Left lobe of liver (tissue), 2 donors: ENCODE results near the gene TBC1D30. TPM values are rescaled to one million over a fixed set of nuclear protein-coding genes. Genes with fewer than 3 reads are reported as not detected.
A peak's percentile ranks its signal among the peaks of the same experiment; 100 is the strongest.
"Not testable (repeated sequence)": the region's sequence is repeated elsewhere in the genome, so short reads cannot be mapped to it uniquely, and the experiment has no call there.

Experiments
- ATAC-seq: fragments of 200-7000 bp; cut with Tn5 transposase; one replicate; pipeline ENCODE4 v1.9.1; 2020; ENCODE audit warnings: mild to moderate bottlenecking, moderate library complexity
- DNase-seq: peaks from one replicate; pipeline ENCODE4 v3.0.0-alpha.2; 2020; ENCODE audit warnings: low spot score
- total RNA-seq: library from RNA; stranded (reverse); gene quantifications from one replicate; pipeline ENCODE4 v1.2.1, GENCODE V29; 2021
- donor health status: DM: no; HTN: no; CAD: no; lungs with moderate emphysema.
- donor health status: DM: no; HTN: yes; CAD: no.

Gene TBC1D30, protein sequence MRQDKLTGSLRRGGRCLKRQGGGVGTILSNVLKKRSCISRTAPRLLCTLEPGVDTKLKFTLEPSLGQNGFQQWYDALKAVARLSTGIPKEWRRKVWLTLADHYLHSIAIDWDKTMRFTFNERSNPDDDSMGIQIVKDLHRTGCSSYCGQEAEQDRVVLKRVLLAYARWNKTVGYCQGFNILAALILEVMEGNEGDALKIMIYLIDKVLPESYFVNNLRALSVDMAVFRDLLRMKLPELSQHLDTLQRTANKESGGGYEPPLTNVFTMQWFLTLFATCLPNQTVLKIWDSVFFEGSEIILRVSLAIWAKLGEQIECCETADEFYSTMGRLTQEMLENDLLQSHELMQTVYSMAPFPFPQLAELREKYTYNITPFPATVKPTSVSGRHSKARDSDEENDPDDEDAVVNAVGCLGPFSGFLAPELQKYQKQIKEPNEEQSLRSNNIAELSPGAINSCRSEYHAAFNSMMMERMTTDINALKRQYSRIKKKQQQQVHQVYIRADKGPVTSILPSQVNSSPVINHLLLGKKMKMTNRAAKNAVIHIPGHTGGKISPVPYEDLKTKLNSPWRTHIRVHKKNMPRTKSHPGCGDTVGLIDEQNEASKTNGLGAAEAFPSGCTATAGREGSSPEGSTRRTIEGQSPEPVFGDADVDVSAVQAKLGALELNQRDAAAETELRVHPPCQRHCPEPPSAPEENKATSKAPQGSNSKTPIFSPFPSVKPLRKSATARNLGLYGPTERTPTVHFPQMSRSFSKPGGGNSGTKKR
- total RNA-seq, result 2.1 TPM

- DNase-seq (no peak), ATAC-seq (peak; percentile 63)
Measured at GRCh38 chr12:64824500-64825142, at the start of gene TBC1D30. TSS of gene TBC1D30 (plus strand) at chr12:64824647. CDS start at chr12:64824880, 233 bp downstream.

DNA sequence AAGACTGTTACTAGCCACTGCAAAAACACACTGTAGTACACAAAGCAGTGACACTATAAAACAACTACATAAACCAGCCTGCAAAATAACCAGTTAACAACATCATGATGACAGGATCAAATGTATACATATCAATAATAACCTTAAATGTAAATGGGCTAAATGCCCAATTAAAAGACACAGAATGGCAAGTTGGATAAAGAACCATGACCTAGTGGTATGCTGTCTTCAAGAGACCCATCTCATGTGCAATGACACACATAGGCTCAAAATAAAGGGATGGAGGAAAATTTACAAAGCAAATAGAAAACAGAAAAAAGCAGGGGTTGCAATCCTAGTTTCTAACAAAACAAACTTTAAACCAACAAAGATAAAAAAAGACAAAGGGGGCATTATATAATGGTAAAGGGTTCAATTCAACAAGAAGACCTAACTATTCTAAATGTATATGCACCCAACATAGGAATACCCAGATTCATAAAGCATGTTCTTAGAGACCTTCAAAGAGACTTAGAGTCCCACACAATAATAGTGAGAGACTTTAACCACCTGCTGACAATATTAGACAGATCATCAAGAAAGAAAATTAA is 49.2 kb upstream of the TBC1D30 start:
- ATAC-seq, DNase-seq: not testable (repeated sequence)

DNA sequence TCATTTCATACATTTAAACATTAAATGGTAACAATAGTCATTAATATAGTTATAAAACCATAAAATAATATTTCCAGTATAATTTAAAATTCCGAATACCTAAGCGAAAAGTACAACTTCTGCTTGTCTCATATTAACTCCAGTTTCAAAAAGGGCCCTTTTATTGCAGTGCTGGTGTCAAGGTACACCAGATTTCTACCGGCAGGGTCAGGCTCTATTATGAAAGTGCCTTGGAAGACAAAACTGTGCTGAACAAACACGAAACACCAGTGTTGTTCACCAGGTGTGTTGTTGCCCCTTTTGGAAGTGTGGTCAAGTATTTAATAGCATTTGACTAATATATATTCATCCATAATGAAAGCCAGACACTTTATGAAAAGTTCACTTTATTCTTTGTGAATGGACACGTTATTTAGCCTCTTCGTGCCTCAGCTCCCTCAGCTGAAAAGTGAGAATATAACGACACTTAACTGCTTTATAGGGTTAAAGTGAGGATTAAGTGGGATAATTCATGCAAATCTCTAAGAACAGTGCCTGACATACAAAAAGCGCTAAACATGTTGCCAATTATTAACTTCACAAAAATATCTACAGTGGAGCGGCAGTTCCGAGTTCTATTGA is 45.0 kb upstream of the TBC1D30 start:
- DNase-seq (no peak), ATAC-seq (peak; percentile 23)

DNA sequence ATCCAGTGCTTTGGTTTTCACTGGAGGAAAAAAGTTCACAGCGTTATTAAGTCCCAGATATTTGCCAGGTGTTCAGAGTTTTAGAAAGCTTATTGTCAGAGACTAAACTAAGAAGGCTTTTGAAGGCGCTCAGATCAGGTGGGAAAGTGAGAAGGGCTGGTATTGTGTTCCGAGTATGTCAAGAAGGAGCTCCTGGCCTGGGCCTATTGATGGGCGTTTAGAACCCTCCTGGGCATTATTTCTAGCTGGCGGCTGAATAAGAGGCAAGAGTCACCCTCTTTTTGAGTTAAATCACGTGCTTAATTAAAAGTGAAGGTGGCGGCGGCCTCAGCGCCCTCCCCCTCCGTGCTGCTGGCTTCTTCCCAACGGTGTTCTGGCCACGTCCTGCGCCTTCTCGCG is 44.3 kb upstream of the TBC1D30 start:
- no peak for DNase-seq
- no peak for ATAC-seq

DNA sequence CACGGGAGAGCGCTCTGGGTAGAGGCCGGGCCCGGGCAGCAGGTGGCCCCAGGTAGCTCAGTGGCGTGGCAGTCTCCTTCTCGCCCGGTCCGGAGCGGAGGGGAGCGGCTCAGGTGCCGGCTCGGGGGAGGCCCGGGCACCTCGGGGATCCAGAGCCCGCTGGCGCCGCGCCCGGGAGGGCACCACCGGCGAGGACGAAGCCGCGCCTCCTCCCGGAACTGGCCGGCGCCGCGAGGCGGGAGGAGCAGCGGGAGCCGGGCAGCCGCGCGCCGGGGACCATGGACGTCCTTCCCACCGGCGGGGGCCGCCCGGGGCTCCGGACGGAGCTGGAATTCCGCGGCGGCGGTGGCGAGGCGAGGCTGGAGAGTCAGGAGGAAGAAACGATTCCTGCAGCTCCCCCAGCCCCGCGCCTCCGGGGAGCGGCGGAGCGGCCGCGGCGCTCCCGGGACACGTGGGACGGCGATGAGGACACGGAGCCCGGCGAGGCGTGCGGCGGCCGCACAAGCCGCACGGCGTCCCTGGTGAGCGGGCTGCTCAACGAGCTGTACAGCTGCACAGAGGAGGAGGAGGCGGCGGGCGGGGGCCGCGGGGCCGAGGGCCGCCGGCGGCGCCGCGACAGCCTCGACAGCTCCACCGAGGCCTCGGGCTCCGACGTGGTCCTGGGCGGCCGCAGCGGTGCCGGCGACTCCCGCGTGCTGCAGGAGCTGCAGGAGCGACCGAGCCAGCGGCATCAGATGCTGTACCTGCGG is 43.7 kb upstream of the TBC1D30 start:
- DNase-seq (peak; percentile 75), ATAC-seq (peak; percentile 90)

- ATAC-seq (peak; percentile 53), DNase-seq (no peak)
Measured at GRCh38 chr12:64781280-64782190, 42.9 kb upstream of the TBC1D30 start.

DNA sequence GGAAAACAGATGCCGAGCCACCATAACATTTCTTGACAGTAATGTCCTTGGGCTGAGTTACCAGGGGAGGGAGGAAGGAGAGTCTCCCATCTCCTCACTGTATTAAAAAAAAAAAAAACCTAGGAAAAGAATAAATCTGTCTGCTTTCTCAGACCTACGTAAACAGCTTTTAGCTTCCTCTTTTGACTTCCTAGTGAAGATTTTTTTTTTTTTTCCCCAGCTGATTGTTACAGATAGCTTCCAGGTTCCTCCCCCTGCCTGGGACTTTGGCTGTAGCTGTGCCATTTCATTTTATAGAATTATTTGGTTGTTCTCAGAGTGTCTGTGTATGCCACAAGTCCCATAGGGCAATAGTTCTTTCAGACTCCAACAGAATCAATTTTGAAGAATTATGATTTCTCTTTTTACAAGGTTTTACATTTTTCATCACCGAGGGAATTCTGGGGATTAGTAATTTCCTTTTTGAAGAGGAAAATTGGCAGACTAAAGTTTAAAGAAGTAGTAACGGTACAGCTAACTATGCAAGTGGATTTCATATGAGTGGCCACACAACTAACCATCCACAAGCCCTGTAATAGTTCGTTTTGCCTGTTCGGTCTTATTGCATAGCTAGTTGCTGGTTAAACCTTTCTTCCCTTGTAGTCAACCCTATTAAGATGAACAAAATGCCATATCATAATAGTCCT is 42.1 kb upstream of the TBC1D30 start:
- no peak for DNase-seq
- no peak for ATAC-seq

DNA sequence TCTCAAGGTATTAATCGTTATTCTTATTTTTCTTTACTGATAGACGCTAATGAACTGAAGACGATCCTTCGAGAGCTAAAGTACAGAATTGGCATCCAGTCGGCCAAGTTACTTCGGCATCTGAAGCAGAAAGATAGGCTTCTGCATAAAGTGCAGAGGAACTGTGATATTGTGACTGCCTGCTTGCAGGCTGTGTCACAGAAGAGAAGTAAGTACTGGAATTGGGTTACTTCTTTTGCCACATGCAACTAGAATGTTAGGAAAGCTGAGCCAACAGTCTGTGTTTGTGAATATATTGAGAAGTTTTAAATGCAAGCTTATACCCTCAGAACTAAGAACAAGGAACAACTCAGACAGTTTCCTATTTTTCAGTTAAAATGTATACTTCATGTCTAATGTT is 38.6 kb upstream of the TBC1D30 start:
- DNase-seq, result no peak
- ATAC-seq, result no peak

DNA sequence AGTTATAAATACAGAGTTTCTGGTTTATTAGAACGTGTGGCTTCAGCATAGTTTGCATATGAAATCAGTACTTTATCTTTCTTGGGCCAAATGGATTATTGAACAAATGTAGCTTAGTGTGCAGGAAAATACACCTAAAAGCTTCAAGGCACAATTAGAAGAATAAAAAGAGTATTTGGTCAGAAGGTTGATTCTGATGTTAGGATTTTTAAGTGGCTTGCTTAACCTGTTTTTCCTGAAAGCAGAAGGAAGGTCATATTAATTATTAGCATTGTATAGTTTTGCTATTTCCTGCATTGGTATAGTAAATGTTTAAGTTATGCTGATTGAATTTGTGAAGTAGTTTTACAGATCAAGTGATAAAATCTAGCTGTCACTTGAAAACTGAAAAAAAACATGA is 34.3 kb upstream of the TBC1D30 start:
- DNase-seq, result no peak
- ATAC-seq, result no peak

DNA sequence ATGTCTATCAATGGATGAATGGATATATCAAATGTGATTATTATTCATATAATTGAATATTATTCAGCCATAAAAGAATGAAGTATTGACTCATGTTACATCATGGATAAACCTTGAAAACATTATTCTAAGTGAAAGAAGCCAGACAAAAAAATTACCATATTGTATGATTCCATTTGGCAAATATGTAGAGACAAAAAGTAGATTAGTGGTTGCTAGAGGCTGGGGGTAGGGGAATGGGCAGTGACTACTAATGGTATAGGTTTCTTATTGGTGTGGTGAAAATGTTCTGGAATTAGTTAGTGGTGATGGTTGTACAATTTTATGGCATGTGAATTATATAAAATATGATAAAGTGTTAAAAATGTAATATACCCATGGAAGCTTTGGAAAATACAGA is 33.4 kb upstream of the TBC1D30 start:
- ATAC-seq, result no peak
- no peak for DNase-seq

DNA sequence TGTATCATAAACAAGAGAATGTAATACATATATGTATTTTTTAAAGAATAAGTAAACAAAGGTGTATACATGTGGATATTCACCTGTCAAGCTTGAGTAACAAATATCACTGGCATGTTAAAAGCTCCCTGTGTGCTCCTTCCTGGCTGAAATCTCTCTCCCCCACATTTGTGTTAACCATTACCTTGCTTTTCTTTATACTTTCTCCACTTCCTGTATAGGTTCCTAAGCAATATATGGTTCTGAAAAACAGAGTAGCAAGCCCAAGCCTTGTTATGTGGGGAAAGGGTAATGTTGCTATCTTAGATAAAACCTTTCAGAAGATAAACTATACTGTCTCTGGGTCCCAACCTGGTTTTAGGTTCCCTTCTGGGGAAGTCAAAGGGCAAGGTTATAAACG is 32.3 kb upstream of the TBC1D30 start:
- DNase-seq (no peak), ATAC-seq (no peak)

GRCh38 chr12:64793610-64794009 is 30.8 kb upstream of the TBC1D30 start:
- ATAC-seq (no peak), DNase-seq (no peak)

- ATAC-seq (no peak), DNase-seq (no peak)
Measured at GRCh38 chr12:64794305-64794704, 30.1 kb upstream of the TBC1D30 start.

- DNase-seq, result peak; percentile 57
- ATAC-seq, result peak; percentile 97
Measured at GRCh38 chr12:64796205-64796845, 28.1 kb upstream of the TBC1D30 start.

DNA sequence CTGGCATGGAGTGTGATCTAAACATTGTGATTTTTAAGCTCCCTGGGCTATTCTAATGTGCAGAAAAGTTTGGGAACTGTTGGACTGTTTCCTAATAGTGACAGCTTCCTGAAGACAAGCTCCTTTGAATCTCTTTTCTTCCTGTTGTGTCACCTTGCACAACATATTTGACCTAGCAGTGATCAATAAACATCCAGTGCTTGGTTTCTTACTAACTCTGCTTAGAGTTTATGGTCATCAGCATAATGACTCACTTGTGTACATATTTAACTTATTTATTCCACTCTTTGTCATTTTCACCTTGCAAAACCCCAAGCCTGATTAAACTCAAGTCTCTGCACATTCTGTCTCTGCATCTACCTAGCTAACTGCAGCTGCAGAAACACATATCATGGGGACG is 27.3 kb upstream of the TBC1D30 start:
- DNase-seq, result no peak
- ATAC-seq, result peak; percentile 60

- DNase-seq (no peak), ATAC-seq (no peak)
Measured at GRCh38 chr12:64798165-64798564, 26.3 kb upstream of the TBC1D30 start.

- ATAC-seq, result no peak
- DNase-seq, result no peak
Measured at GRCh38 chr12:64800640-64801039, 23.8 kb upstream of the TBC1D30 start.

GRCh38 chr12:64801381-64801780 is 23.1 kb upstream of the TBC1D30 start:
- ATAC-seq (peak; percentile 28), DNase-seq (no peak)
